ENCODE measurements around the gene MYOM1. TPM values are rescaled to one million over a fixed set of nuclear protein-coding genes. Genes with fewer than 3 reads are reported as not detected.

Gene MYOM1
- total RNA-seq, 4 donors from 2014 or later, result 0.67 to 2.1 (median 1.5) TPM

DNA sequence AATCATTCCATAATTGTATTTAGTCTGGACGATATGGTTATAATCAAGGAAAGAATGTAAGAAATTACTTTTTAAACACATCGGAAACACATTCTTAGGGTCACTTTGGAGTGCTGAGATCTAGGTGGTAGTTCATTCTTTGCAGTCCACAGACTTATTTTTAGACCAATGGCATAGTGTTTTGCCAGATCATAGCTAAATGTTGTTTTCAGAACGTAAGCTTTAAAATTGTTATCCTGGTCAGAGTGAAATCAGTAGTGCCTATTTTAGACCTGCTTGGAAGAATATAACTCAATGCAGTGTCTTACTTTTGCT lies 32.2 kb upstream of the MYOM1 start:
- H3K4me3 ChIP-seq (ENCODE audit: low read depth, poor library complexity, severe bottlenecking), result no peak overlapping the region
- intact Hi-C loops (cut with DNase I; ENCODE audit: low total_unique reads), result no loop called here
- no peak for DNase-seq (ENCODE audit: low spot score in 2 of 2)
- WGBS, 2 donors, result 58 to 63% methylated on average over 3 of the region's 3 CpGs
- no peak for TF ChIP-seq POLR2A (IDR thresholded peaks at IDR 0.05)
- TF ChIP-seq, protein P1, sequence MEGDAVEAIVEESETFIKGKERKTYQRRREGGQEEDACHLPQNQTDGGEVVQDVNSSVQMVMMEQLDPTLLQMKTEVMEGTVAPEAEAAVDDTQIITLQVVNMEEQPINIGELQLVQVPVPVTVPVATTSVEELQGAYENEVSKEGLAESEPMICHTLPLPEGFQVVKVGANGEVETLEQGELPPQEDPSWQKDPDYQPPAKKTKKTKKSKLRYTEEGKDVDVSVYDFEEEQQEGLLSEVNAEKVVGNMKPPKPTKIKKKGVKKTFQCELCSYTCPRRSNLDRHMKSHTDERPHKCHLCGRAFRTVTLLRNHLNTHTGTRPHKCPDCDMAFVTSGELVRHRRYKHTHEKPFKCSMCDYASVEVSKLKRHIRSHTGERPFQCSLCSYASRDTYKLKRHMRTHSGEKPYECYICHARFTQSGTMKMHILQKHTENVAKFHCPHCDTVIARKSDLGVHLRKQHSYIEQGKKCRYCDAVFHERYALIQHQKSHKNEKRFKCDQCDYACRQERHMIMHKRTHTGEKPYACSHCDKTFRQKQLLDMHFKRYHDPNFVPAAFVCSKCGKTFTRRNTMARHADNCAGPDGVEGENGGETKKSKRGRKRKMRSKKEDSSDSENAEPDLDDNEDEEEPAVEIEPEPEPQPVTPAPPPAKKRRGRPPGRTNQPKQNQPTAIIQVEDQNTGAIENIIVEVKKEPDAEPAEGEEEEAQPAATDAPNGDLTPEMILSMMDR (IDR thresholded peaks at IDR 0.05), result no peak

DNA sequence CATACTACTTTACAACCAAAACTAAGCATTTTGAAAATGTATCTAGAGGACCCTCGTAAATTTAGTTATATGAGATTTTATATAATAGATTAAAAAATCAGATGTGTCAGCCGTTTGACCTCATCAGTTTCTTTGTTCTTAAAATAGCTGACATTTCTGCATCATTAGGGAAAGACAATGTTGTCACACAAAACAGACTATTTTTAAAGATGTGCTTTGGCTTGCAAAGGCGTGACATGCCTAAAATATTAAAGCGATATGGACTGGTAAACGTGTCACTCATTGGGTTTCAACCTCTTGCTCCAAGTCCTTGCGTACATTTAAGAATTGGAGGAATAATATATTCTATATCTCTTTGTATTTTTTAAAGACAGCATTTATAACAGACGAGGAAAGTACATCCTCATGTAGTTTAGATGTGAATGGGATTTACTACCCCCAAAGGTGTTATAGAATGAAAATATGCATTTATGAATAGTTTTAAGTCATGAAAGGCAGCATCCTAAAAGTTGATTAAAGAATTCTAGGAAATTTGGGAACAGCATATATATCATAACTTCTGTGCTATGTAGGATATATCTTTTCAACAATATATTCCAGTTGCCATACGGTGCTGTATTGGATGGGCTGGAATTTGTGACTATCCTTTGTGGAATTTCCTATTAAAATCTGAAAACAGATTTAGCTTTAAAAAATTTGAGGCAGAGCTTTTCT lies 31.6 kb upstream of the MYOM1 start:
- 57 to 69% methylated on average over 8 of the region's 8 CpGs for WGBS, 2 donors
- no peak for TF ChIP-seq POLR2A (IDR thresholded peaks at IDR 0.05)
- TF ChIP-seq, protein P1 (IDR thresholded peaks at IDR 0.05), result no peak
- no peak overlapping the region for H3K4me3 ChIP-seq (ENCODE audit: low read depth, poor library complexity, severe bottlenecking)
- no peak for DNase-seq (ENCODE audit: low spot score in 2 of 2)
- intact Hi-C loops (cut with DNase I; ENCODE audit: low total_unique reads), result no loop called here

DNA sequence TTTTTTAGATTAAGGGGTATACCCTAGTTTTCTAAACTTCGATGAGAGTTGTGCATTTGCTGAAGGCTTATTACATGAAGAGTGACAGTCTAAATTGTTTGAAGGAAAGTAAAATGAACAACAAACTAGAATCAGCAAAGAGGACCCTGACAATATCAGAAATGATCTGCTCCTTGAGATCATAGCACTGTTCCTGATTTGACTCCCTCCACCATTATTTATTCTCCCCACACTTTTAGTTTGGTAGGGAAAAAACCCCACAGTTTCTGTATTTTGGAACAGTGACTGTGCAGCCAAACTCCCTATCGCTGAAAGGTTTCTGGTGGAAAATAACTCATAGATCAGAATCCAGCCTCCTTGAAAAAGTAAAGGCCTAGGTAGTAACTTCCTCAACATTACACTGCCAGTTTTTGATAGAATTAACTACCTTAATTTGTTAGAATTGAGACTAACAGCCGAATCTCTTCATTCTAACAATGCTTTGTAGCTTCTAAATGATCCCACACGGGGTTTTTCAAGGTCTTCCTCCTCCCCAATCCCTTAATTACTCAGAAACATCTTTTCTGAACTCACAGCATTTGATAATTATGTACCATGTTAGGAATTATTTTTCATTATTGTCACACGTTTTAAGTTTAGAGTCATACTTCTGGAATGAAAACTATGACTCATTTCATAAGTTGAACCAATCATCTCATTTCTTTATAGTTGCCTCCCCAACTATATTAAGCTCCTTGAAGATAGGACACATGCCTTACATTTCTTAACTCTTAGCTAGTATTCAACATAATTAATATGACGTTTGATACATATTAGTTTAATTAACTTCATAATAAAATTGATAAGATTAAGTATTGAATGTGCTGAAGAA lies 30.7 kb upstream of the MYOM1 start:
- H3K4me3 ChIP-seq (ENCODE audit: low read depth, poor library complexity, severe bottlenecking), result no peak overlapping the region
- intact Hi-C loops (cut with DNase I; ENCODE audit: low total_unique reads), result no loop called here
- no peak for DNase-seq (ENCODE audit: low spot score in 2 of 2)
- 29% methylated on average over 6 of the region's 6 CpGs for WGBS, 2 donors
- TF ChIP-seq, protein P1 (IDR thresholded peaks at IDR 0.05), result no peak
- TF ChIP-seq POLR2A (IDR thresholded peaks at IDR 0.05), result no peak

DNA sequence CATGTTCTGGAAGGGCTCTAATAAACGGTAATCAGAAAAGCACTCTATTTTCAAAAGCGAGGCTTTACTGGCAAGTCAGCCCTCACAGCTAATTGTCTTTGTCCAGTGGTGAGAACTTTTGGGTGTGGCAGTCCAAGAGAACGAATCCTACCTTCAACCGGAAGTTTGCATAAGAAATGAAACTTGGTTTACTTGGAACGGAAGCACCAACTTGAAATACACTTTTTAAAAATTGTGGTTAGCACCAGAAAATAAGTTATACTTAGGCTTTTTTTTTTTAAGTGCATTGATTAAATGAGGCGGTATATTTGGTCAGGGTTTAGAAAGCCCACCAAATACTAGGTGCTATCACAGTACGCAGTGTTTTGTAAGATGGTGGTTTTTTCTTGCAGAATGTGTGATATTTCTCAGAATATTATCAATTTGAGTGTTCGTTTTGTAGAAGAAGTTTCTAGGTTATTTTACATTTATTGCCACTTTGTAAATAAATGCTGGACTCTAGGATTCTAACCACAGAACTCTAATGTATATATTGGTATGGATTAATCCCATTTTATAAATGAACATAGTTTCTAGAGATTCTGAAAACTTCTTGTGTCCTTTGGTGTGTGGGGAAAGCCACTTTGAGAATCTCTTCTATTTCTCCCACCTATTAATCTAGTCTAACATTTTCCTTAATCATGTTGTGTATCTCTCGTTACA lies 29.0 kb upstream of the MYOM1 start:
- WGBS, 2 donors, result 13 to 15% methylated on average over 9 of the region's 9 CpGs
- TF ChIP-seq, protein P1 (IDR thresholded peaks at IDR 0.05), result no peak
- TF ChIP-seq POLR2A (IDR thresholded peaks at IDR 0.05), result no peak
- H3K4me3 ChIP-seq (ENCODE audit: low read depth, poor library complexity, severe bottlenecking), result no peak overlapping the region
- peak in 1 of 2 donors; percentile 42 for DNase-seq (ENCODE audit: low spot score in 2 of 2)
- intact Hi-C loops (cut with DNase I; ENCODE audit: low total_unique reads), result no loop called here

DNA sequence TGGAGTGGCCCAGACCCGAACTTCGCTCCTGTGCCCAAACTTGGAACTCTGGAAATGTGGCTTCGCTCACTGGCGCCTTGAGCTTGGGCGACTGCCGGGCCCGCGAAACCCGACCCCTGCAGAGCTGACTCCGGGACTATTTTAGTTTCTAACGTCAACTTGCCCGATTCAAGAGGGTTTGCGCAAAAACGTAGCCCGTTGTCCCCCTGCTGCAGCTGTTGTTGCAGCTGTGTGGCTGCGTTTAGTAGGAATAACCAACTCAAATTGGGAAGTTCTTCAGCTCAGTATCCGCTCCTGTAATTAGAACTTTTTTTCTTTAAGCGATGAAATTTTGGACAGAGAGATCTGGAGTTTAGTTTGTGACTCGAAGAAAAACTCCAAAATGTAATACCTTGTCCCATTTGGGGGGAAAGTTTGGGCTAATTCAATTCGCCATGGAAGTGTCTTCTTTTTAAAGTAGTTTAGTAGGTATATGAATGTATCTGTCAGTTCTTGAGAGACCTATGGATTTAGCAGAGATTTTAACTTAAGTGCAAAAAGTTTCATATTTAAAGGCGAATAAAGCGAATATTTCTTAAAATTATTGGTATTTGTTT lies 28.4 kb upstream of the MYOM1 start:
- WGBS, 2 donors, result 0 to 1% methylated on average over 22 of the region's 22 CpGs
- TF ChIP-seq, protein P1 (IDR thresholded peaks at IDR 0.05), result no peak
- no peak for TF ChIP-seq POLR2A (IDR thresholded peaks at IDR 0.05)
- peak overlapping the region; percentile 97 for H3K4me3 ChIP-seq (ENCODE audit: low read depth, poor library complexity, severe bottlenecking)
- intact Hi-C loops (cut with DNase I; ENCODE audit: low total_unique reads), result no loop called here
- no peak for DNase-seq (ENCODE audit: low spot score in 2 of 2)
